A549 (cell line): ENCODE measurements around the gene BLOC1S4. TPM values are rescaled to one million over a fixed set of nuclear protein-coding genes. Genes with fewer than 3 reads are reported as not detected.

ENCODE experiments used
- ATAC-seq, 2 experiments: fragments of 200-7000 bp in 1 of 2; fragments of >200 bp in 1 of 2; cut with Nextera tagmentation in 1 of 2; cut with Tn5 transposase in 1 of 2; 3 replicates each; pipeline versions ENCODE4 v1.8.0 to v1.9.1; 2018 to 2020; ENCODE audit warnings: mild to moderate bottlenecking in 1 of 2, moderate library complexity in 1 of 2
- CTCF ChIA-PET: fragments of 300-600 bp; sonication (Branson Sonifier 250); formaldehyde crosslinking; extraction: SDS; loops from one replicate; lab custom pipeline; 2021; ENCODE audit warnings: antibody characterized with exemption, inconsistent platforms; lab: Yijun Ruan, JAX
- POLR2A ChIA-PET: fragments of 350-600 bp; formaldehyde crosslinking; extraction: SDS; loops from one replicate; lab custom pipeline; 2021; ENCODE audit warnings: antibody characterized with exemption, inconsistent platforms; lab: Yijun Ruan, JAX
- DNase-seq, 2 experiments: peaks; one replicate each; pipeline versions ENCODE4 v3.0.0 to v3.0.0-alpha.2; 2011 to 2016; ENCODE audit warnings: low read depth in 1 of 2, low spot score in 1 of 2
- FAIRE-seq: peaks from 2 replicates; lab custom pipeline; 2011; peaks lifted over from hg19 to GRCh38; lab: Jason Lieb, UNC
- H3K27ac ChIP-seq, 2 experiments: fragments of >200 bp; sonication (Bioruptor Twin); formaldehyde crosslinking; 3 replicates each; pipeline ENCODE4 v1.5.1; 2016 to 2017
- H3K4me1 ChIP-seq: fragments of >200 bp; sonication (Bioruptor Twin); formaldehyde crosslinking; 3 replicates; pipeline ENCODE4 v1.6.1; 2016
- H3K4me2 ChIP-seq: fragments of >200 bp; sonication (Bioruptor Twin); formaldehyde crosslinking; 3 replicates; pipeline ENCODE4 v1.6.1; 2016
- H3K4me3 ChIP-seq: fragments of >200 bp; sonication (Bioruptor Twin); formaldehyde crosslinking; 3 replicates; pipeline ENCODE4 v1.5.1; 2016
- H3K9me3 ChIP-seq: fragments of >200 bp; sonication (Bioruptor Twin); formaldehyde crosslinking; 3 replicates; pipeline ENCODE4 v1.6.1; 2016
- BHLHE40 ChIP-seq: IDR thresholded peaks from 2 replicates; pipeline ENCODE4 v1.6.1; 2012; ENCODE audit warnings: low read depth, low read length, inconsistent platforms
- CBX2 ChIP-seq: fragments of 200-600 bp; sonication (generic); IDR thresholded peaks from 2 replicates; pipeline ENCODE4 v1.6.1; 2016; ENCODE audit warnings: low read depth, mild to moderate bottlenecking, borderline replicate concordance
- CEBPB ChIP-seq, 2 experiments: fragments of >200 bp in 1 of 2; sonication (Bioruptor Twin) in 1 of 2; formaldehyde crosslinking in 1 of 2; IDR thresholded peaks; 2 replicates each; pipeline ENCODE4 v1.6.1; 2012 to 2016
- CHD2 ChIP-seq: fragments of 150-350 bp; IDR thresholded peaks from 2 replicates; pipeline ENCODE4 v1.6.1; 2014; ENCODE audit warnings: low read length; ENCODE audit not compliant: partially characterized antibody
- ESRRA ChIP-seq: fragments of 150-350 bp; IDR thresholded peaks from 2 replicates; pipeline ENCODE4 v1.6.1; 2014; ENCODE audit warnings: mild to moderate bottlenecking, low read length, borderline replicate concordance
- HOXB13 ChIP-seq: fragments of 250-450 bp; sonication (Bioruptor Pico); IDR thresholded peaks from 2 replicates; pipeline ENCODE4 v1.5.0; 2020; ENCODE audit warnings: low read depth, mild to moderate bottlenecking, moderate library complexity
- HOXB5 ChIP-seq: fragments of 250-450 bp; sonication (Bioruptor Pico); IDR thresholded peaks from 2 replicates; pipeline ENCODE4 v1.5.0; 2020; ENCODE audit warnings: mild to moderate bottlenecking, moderate library complexity
- JUNB ChIP-seq: fragments of >200 bp; sonication (Bioruptor Twin); formaldehyde crosslinking; IDR thresholded peaks from 2 replicates; pipeline ENCODE4 v1.6.1; 2016
- MYC ChIP-seq: IDR thresholded peaks from 2 replicates; pipeline ENCODE4 v1.6.1; 2012; ENCODE audit warnings: mild to moderate bottlenecking, inconsistent platforms, low read length, improper control_type of control experiment, borderline replicate concordance
- NR3C1 ChIP-seq: fragments of >200 bp; sonication (Bioruptor Twin); formaldehyde crosslinking; IDR thresholded peaks from 3 replicates; pipeline ENCODE4 v1.6.1; 2017
- POLR2A ChIP-seq: IDR thresholded peaks from 2 replicates; pipeline ENCODE4 v1.6.1; 2012; ENCODE audit warnings: mild to moderate bottlenecking, low read length
- RAD21 ChIP-seq, 2 experiments: fragments of >200 bp in 1 of 2; sonication (Bioruptor Twin) in 1 of 2; formaldehyde crosslinking in 1 of 2; IDR thresholded peaks in 1 of 2; conservative IDR thresholded peaks in 1 of 2; 2 replicates in 1 of 2; 3 replicates in 1 of 2; pipeline ENCODE4 v1.6.1; 2012 to 2018; ENCODE audit warnings: inconsistent platforms in 1 of 2
- RCOR1 ChIP-seq: fragments of 150-350 bp; IDR thresholded peaks from 2 replicates; pipeline ENCODE4 v1.6.1; 2014; ENCODE audit warnings: antibody characterized with exemption, low read length, low read depth
- RFX5 ChIP-seq: fragments of 450-650 bp; IDR thresholded peaks from 2 replicates; pipeline ENCODE4 v1.7.1; 2014; ENCODE audit warnings: antibody characterized with exemption, mild to moderate bottlenecking, moderate library complexity
- RNF2 ChIP-seq: fragments of 200-600 bp; sonication (generic); IDR thresholded peaks from 2 replicates; pipeline ENCODE4 v1.6.1; 2016; ENCODE audit warnings: low read depth, mild to moderate bottlenecking, antibody characterized with exemption, moderate library complexity, borderline replicate concordance
- TP53 ChIP-seq: fragments of 250-450 bp; sonication (Bioruptor Pico); IDR thresholded peaks from 2 replicates; pipeline ENCODE4 v1.5.0; 2021; ENCODE audit warnings: mild to moderate bottlenecking, moderate library complexity
- ZFP36 ChIP-seq: fragments of 450-650 bp; IDR thresholded peaks from 2 replicates; pipeline ENCODE4 v1.6.1; 2014; ENCODE audit warnings: borderline replicate concordance; ENCODE audit not compliant: partially characterized antibody
- WGBS: methylation state at CpG from one replicate; pipeline ENCODE4 v1.1.6; 2017; ENCODE audit errors: missing lambda C conversion rate; 5-methylcytosine and 5-hydroxymethylcytosine counted together
- polyA plus RNA-seq, 4 experiments: library from polyadenylated mRNA; depleted of rRNA in 3 of 4; stranded (reverse); fragments of >200 nt; fragmentation: RNase III in 1 of 4; extraction: RNeasy Plus Mini Kit Qiagen cat#74134 plus additional on column Dnase treatment in 1 of 4; gene quantifications; 2 replicates in 3 of 4; 3 replicates in 1 of 4; pipeline ENCODE4 v1.2.3, GENCODE V29; 2011 to 2017
- TF ChIP-seq, protein P1 (sequence below): IDR thresholded peaks from 2 replicates; pipeline ENCODE4 v1.6.1; 2012

The BLOC1S4 gene
- polyA plus RNA-seq, 2 of the 4 experiments (the other 2 are of a cell fraction): 13.2 to 13.9 TPM

- ChIA-PET POLR2A (no interaction called here), CTCF (no interaction called here)
- DNase-seq (peak in 1 of 2 experiments; percentile 79), FAIRE-seq (no peak), ATAC-seq (peak; percentile 58 to 62)
- peak overlapping the region; percentile 82 to 85 for H3K27ac ChIP-seq
- TF ChIP-seq BHLHE40 (no peak), RAD21 (conservative IDR thresholded peaks at IDR 0.05 in 1 of 2, IDR thresholded peaks at IDR 0.05 in 1 of 2) (no peak), ESRRA (no peak), CEBPB (IDR thresholded peaks at IDR 0.05) (no peak), RFX5 (no peak), HOXB5 (CRISPR knock-in tag) (no peak), ZFP36 (no peak), HOXB13 (CRISPR knock-in tag) (no peak), MYC (no peak), CHD2 (no peak)
- H3K4me2 ChIP-seq: peak overlapping the region; percentile 59
- no peaks in the 10 kb centered on the region for H3K9me3 ChIP-seq
- WGBS: 7% methylated on average over 8 of the region's 20 CpGs
- peaks cover 56% of the 10 kb centered on the region for H3K4me1 ChIP-seq
- no peak overlapping the region for H3K4me3 ChIP-seq
Observed at GRCh38 chr4:6746721-6747293, 30.8 kb downstream of the BLOC1S4 start.

- WGBS: 38% methylated on average over 11 of the region's 11 CpGs
- Histone ChIP-seq H3K4me1 (peaks cover 56% of the 10 kb centered on the region), H3K4me2 (peak overlapping the region; percentile 59), H3K9me3 (no peaks in the 10 kb centered on the region), H3K4me3 (no peak overlapping the region), H3K27ac (peak overlapping the region; percentile 82 to 85)
- peak; percentile 62 to 73; a peak in 5 of 6 replicates for ATAC-seq
- ChIA-PET POLR2A (no interaction called here), CTCF (interaction anchor here (1.3 kb wide), 1 partner anchor 29 kb away, joined by 3 read pairs; no protein-coding TSS in a partner anchor)
- FAIRE-seq: no peak
- no peak for TF ChIP-seq NR3C1
- TF ChIP-seq CBX2: no peak
- TF ChIP-seq RCOR1: no peak
- no peak for TF ChIP-seq HOXB5 (CRISPR knock-in tag)
- no peak for TF ChIP-seq RNF2
- DNase-seq: peak in 1 of 2 experiments; percentile 75
Observed at GRCh38 chr4:6747294-6748051, 31.5 kb downstream of the BLOC1S4 start.

DNA sequence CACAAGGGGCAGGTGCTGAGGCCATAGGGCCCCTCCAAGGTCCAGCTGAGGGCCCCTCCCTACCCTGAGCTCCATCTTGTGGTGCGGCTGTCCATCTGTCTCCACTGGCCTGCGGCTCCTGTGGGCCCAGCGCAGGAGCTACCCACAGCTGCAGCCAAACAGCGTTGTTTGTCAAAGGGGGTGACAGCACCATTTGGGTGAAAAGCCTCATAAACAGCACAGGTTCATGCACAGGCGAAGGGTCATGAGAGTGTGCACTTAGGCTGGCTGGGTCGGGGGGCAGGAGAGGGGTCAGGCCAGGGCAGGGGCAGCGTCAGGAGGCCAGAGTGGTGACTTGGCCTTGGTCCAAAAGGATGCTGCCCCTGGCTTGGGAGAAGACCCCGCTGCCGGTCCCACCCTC, 32.3 kb downstream of the BLOC1S4 start:
- FAIRE-seq: no peak

GRCh38 chr4:6749340-6750171, 33.6 kb downstream of the BLOC1S4 start:
- peak; percentile 65 to 82 for DNase-seq
- peak; percentile 67 to 74; a peak in 5 of 6 replicates for ATAC-seq
- Histone ChIP-seq H3K4me1 (peaks cover 56% of the 10 kb centered on the region), H3K9me3 (no peaks in the 10 kb centered on the region), H3K4me2 (peak overlapping the region; percentile 59), H3K27ac (peak overlapping the region; percentile 82 to 85), H3K4me3 (no peak overlapping the region)
- CTCF ChIA-PET: interaction anchor here (1.1 to 1.7 kb wide), 3 partner anchors 15 to 29 kb away, joined by 3 to 5 read pairs (median 3); no protein-coding TSS in a partner anchor
- POLR2A ChIA-PET: no interaction called here
- no peak for TF ChIP-seq TP53 (CRISPR knock-in tag)
- peak; percentile 14; the same call in 1 of the 2 replicates for TF ChIP-seq POLR2A
- no peak for TF ChIP-seq JUNB
- TF ChIP-seq, protein P1, sequence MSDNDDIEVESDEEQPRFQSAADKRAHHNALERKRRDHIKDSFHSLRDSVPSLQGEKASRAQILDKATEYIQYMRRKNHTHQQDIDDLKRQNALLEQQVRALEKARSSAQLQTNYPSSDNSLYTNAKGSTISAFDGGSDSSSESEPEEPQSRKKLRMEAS: peak; percentile 36; the same call in 1 of the 2 replicates
- FAIRE-seq: no peak
- 41% methylated on average over 7 of the region's 25 CpGs for WGBS

More for the DNA sequence above, 32.3 kb downstream of the BLOC1S4 start:
- peak overlapping the region; percentile 59; the same call in 2 of the 3 replicates for H3K4me2 ChIP-seq
- no peak for DNase-seq
- WGBS: 100% methylated on average over 5 of the region's 9 CpGs
- TF ChIP-seq RFX5 (no peak), POLR2A (no peak)
- TF ChIP-seq, all 56 proteins: peak for 0
- CTCF ChIA-PET: interaction anchor here (1.1 to 1.3 kb wide), 3 partner anchors 16 to 30 kb away, joined by 3 read pairs; no protein-coding TSS in a partner anchor
- Histone ChIP-seq H3K4me3 (no peak overlapping the region), H3K9me3 (no peaks in the 10 kb centered on the region), H3K4me1 (peaks cover 56% of the 10 kb centered on the region), H3K27ac (peak overlapping the region; percentile 82 to 85)
- ATAC-seq: no peak
- POLR2A ChIA-PET: no interaction called here
